Fibroblast of the aortic adventitia (primary cell): ENCODE results near the gene SERTAD1. TPM values are rescaled to one million over a fixed set of nuclear protein-coding genes. Genes with fewer than 3 reads are reported as not detected.

Experiments
- DNase-seq: peaks from one replicate; pipeline ENCODE4 v3.0.0-alpha.2; 2010; ENCODE audit warnings: low read depth
- H3K4me3 ChIP-seq: 2 replicates; pipeline ENCODE4 v1.5.1; 2011; ENCODE audit warnings: low read depth, mild to moderate bottlenecking, control low read depth, low read length, moderate library complexity
- total RNA-seq: library from RNA; depleted of rRNA; stranded (reverse); fragments of >200 nt; gene quantifications from 2 replicates; pipeline ENCODE4 v1.2.3, GENCODE V29; 2012; ENCODE audit warnings: low replicate concordance
- TF ChIP-seq, protein P1 (sequence below): IDR thresholded peaks from 2 replicates; pipeline ENCODE4 v1.5.1; 2011; ENCODE audit warnings: mild to moderate bottlenecking, low read length, control low read depth, inconsistent platforms; ENCODE audit not compliant: insufficient read depth

Gene SERTAD1
- total RNA-seq, 1 donor = 13.8 TPM

GRCh38 chr19:40398417-40399131 is 27.2 kb downstream of the SERTAD1 start:
- TF ChIP-seq, protein P1, sequence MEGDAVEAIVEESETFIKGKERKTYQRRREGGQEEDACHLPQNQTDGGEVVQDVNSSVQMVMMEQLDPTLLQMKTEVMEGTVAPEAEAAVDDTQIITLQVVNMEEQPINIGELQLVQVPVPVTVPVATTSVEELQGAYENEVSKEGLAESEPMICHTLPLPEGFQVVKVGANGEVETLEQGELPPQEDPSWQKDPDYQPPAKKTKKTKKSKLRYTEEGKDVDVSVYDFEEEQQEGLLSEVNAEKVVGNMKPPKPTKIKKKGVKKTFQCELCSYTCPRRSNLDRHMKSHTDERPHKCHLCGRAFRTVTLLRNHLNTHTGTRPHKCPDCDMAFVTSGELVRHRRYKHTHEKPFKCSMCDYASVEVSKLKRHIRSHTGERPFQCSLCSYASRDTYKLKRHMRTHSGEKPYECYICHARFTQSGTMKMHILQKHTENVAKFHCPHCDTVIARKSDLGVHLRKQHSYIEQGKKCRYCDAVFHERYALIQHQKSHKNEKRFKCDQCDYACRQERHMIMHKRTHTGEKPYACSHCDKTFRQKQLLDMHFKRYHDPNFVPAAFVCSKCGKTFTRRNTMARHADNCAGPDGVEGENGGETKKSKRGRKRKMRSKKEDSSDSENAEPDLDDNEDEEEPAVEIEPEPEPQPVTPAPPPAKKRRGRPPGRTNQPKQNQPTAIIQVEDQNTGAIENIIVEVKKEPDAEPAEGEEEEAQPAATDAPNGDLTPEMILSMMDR = no peak
- DNase-seq = no peak
- no peak overlapping the region for H3K4me3 ChIP-seq

- H3K4me3 ChIP-seq = no peak overlapping the region
- TF ChIP-seq, protein P1 = no peak
- no peak for DNase-seq
Measured at GRCh38 chr19:40397568-40397906, 28.3 kb downstream of the SERTAD1 start.

- DNase-seq = no peak
- no peak overlapping the region for H3K4me3 ChIP-seq
- TF ChIP-seq, protein P1 = no peak
Measured at GRCh38 chr19:40396886-40397567, 28.8 kb downstream of the SERTAD1 start.

DNA sequence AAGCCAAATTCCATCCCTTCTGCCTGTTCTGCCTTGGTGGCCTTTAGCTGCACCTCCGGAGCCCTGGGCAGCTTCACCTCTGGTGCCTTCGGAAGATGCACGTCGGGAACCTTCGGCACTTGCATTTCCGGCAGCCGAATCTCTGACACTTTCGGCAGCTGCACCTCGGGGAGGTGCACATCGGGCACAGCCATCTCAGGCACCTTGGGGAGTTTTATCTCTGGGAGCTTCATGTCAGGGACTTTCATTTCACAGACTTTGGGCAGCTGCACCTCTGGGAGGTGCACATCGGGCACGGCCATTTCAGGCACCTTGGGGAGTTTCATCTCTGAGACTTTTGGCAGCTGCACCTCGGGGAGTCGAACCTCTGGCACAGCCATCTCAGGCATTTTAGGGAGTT is 29.8 kb downstream of the SERTAD1 start:
- TF ChIP-seq, protein P1 = no peak
- H3K4me3 ChIP-seq = no peak overlapping the region

DNA sequence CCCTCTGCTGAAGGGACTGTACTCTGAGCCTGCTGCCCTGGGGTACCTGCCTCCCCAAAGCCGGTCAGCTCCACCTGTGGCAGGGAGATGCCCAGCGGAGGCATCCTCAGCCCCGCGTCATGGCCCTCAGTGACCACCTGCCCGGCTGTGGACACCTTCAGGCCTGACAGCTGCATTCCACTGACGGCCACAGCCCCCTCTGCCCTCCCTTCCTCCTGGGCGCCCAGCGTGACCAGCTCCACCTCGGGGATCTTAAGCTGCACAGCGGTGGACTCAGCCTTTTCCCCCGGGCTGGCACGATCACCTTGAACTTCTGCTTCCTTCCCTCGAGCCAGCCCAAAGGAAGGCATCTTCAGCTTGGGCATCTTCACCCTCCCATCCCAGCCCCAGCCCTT is 31.0 kb downstream of the SERTAD1 start:
- no peak overlapping the region for H3K4me3 ChIP-seq
- TF ChIP-seq, protein P1 = no peak
- DNase-seq = no peak

More for the DNA sequence above, 29.8 kb downstream of the SERTAD1 start:
- no peak for DNase-seq

GRCh38 chr19:40393894-40394815 is 31.6 kb downstream of the SERTAD1 start:
- H3K4me3 ChIP-seq = no peak overlapping the region
- TF ChIP-seq, protein P1 = no peak
- DNase-seq = no peak
